ENCODE measurements around the gene PPAT. TPM values are rescaled to one million over a fixed set of nuclear protein-coding genes. Genes with fewer than 3 reads are reported as not detected.

The PPAT gene
- polyA plus RNA-seq, 1 experiment, result 11.6 TPM

DNA sequence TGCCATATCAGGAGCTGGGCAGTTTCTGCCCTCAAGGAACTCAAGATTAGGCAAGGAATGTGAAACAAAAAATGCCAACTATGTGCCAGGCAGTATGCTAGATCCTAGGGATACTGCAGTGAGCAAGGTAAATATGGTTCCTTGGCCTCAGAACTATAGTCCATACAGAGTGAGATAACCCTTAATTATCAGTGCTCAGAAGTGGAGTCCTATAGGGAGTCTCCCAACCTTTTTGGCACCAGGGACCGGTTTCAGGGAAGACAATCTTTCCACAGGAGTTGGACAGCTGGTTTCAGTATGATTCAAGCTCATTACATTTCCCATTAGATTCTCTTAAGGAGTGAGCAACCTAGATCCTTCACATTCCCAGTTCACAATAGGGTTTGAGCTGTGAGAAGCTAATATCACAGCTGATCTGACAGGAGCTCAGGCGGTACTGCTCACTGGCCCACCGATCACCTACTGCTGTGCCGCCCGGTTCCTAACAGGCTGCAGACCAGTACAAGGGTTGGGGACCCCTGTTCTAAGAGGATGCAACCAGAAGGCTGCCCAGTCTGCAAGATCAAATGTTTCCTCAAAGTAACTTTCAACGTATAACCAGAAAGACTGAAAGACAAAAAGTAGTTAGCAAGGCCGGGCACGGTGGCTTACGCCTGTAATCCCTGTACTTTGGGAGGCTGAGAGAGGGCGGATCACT lies 30.3 kb upstream of the PPAT start:
- no peak for DNase-seq (ENCODE audit: low read depth, low spot score)
- Histone ChIP-seq H3K4me3 (ENCODE audit: low read depth, low read length) (peak overlapping the region; percentile 95), H3K9me3 (ENCODE audit: control insufficient read depth, insufficient read depth, low read length) (no peaks in the 10 kb centered on the region; the same call in 1 of the 2 replicates), H3K27ac (ENCODE audit: low read depth, low read length) (peak overlapping the region; percentile 61), H3K27me3 (ENCODE audit: control insufficient read depth, insufficient read depth, low read length) (no peaks in the 10 kb centered on the region)
- ChIA-PET CTCF (interaction anchor here (0.6 to 2.5 kb wide), 6 partner anchors 30 to 423 kb away, joined by 3 to 6 read pairs (median 3); partner anchors contain the start of genes PAICS and PPAT), POLR2A (interaction anchor here (0.6 to 3.1 kb wide), 3 partner anchors 31 to 970 kb away, joined by 3 to 33 read pairs (median 5); partner anchors contain the start of genes PAICS and PPAT)
- TF ChIP-seq CTCF (IDR thresholded peaks at IDR 0.05; ENCODE audit: low read depth, low read length), result no peak

DNA sequence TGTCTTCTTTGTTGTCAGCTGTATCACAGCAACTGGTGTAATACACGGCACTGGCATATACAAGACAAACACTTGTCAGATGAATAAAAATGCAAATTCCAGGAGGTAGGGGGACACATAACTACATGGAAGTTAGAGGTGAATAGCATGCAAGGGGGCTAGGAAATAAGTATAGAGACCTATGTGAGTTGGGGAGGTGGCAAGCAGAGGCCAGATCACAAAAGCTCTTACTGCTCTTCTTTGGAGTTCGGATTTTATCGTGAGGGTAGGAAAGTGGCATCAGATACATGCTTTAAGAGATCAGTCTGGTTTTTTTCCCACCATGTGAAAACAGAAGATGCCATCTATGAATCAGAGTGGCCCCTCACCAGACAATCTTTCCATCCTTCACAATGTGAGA lies 29.2 kb upstream of the PPAT start:
- DNase-seq (ENCODE audit: low read depth, low spot score), result no peak
- Histone ChIP-seq H3K27me3 (ENCODE audit: control insufficient read depth, insufficient read depth, low read length) (no peaks in the 10 kb centered on the region), H3K27ac (ENCODE audit: low read depth, low read length) (no peak overlapping the region), H3K4me3 (ENCODE audit: low read depth, low read length) (no peak overlapping the region), H3K9me3 (ENCODE audit: control insufficient read depth, insufficient read depth, low read length) (no peaks in the 10 kb centered on the region; the same call in 1 of the 2 replicates)
- no peak for TF ChIP-seq CTCF (IDR thresholded peaks at IDR 0.05; ENCODE audit: low read depth, low read length)
- POLR2A ChIA-PET, result no interaction called here
- CTCF ChIA-PET, result interaction anchor here (0.7 to 2.5 kb wide), 2 partner anchors 28 to 41 kb away, joined by 3 to 5 read pairs; partner anchors contain the start of genes PAICS and PPAT

DNA sequence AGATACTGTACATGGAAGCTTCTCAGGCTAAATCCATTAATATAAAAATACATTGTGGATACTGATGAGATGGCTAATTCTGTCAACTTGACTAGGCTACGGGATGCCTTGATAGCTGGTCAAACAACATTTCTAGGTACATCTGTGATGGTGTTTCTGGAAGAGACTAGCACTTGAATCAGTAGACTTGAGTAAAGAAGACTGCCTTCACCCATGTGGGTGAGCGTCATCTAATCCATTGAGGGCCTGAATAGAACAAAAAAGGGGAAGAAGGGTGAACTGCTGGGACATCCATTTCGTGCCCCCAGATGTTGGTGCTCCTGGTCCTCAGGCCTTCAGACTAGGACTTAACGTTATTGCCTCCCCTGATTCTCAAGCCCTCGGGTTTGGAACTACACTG lies 28.3 kb upstream of the PPAT start:
- H3K4me3 ChIP-seq (ENCODE audit: low read depth, low read length), result no peak overlapping the region
- no peak overlapping the region for H3K27ac ChIP-seq (ENCODE audit: low read depth, low read length)
- POLR2A ChIA-PET, result no interaction called here
- CTCF ChIA-PET, result interaction anchor here (0.7 kb wide), 1 partner anchor 81 kb away, joined by 3 read pairs; no protein-coding TSS in a partner anchor
- TF ChIP-seq CTCF (IDR thresholded peaks at IDR 0.05; ENCODE audit: low read depth, low read length), result no peak
- no peaks in the 10 kb centered on the region; the same call in 1 of the 2 replicates for H3K9me3 ChIP-seq (ENCODE audit: control insufficient read depth, insufficient read depth, low read length)
- no peak for DNase-seq (ENCODE audit: low read depth, low spot score)
- H3K27me3 ChIP-seq (ENCODE audit: control insufficient read depth, insufficient read depth, low read length), result no peaks in the 10 kb centered on the region

GRCh38 chr4:56462157-56462556 lies 26.7 kb upstream of the PPAT start:
- Histone ChIP-seq H3K9me3 (ENCODE audit: control insufficient read depth, insufficient read depth, low read length) (no peaks in the 10 kb centered on the region), H3K27ac (ENCODE audit: low read depth, low read length) (no peak overlapping the region), H3K4me3 (ENCODE audit: low read depth, low read length) (no peak overlapping the region), H3K27me3 (ENCODE audit: control insufficient read depth, insufficient read depth, low read length) (no peaks in the 10 kb centered on the region)
- CTCF ChIA-PET, result no interaction called here
- DNase-seq (ENCODE audit: low read depth, low spot score), result no peak
- TF ChIP-seq CTCF (IDR thresholded peaks at IDR 0.05; ENCODE audit: low read depth, low read length), result no peak
- POLR2A ChIA-PET, result no interaction called here

GRCh38 chr4:56460085-56460484 lies 24.7 kb upstream of the PPAT start:
- DNase-seq (ENCODE audit: low read depth, low spot score), result no peak
- no peak for TF ChIP-seq CTCF (IDR thresholded peaks at IDR 0.05; ENCODE audit: low read depth, low read length)
- CTCF ChIA-PET, result interaction anchor here (0.6 to 2.4 kb wide), 2 partner anchors 22 to 24 kb away, joined by 3 to 7 read pairs; partner anchors contain the start of genes PAICS and PPAT

More at GRCh38 chr4:56460085-56460484, 24.7 kb upstream of the PPAT start:
- H3K4me3 ChIP-seq (ENCODE audit: low read depth, low read length), result no peak overlapping the region
- no peaks in the 10 kb centered on the region for H3K27me3 ChIP-seq (ENCODE audit: control insufficient read depth, insufficient read depth, low read length)
- no peaks in the 10 kb centered on the region for H3K9me3 ChIP-seq (ENCODE audit: control insufficient read depth, insufficient read depth, low read length)
- no peak overlapping the region for H3K27ac ChIP-seq (ENCODE audit: low read depth, low read length)
- POLR2A ChIA-PET, result no interaction called here

Measured in AG04450 (cell line).